NCI-H128 (cell line): ENCODE data around the gene ABHD3.
"Not testable (repeated sequence)": the region's sequence is repeated elsewhere in the genome, so short reads cannot be mapped to it uniquely, and the experiment has no call there.

ENCODE experiments used
- DNase-seq: peaks from one replicate; lab custom pipeline; 2025; ENCODE audit not compliant: unreplicated experiment; lab: John Stamatoyannopoulos, UW

Gene ABHD3, protein sequence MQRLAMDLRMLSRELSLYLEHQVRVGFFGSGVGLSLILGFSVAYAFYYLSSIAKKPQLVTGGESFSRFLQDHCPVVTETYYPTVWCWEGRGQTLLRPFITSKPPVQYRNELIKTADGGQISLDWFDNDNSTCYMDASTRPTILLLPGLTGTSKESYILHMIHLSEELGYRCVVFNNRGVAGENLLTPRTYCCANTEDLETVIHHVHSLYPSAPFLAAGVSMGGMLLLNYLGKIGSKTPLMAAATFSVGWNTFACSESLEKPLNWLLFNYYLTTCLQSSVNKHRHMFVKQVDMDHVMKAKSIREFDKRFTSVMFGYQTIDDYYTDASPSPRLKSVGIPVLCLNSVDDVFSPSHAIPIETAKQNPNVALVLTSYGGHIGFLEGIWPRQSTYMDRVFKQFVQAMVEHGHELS

DNA sequence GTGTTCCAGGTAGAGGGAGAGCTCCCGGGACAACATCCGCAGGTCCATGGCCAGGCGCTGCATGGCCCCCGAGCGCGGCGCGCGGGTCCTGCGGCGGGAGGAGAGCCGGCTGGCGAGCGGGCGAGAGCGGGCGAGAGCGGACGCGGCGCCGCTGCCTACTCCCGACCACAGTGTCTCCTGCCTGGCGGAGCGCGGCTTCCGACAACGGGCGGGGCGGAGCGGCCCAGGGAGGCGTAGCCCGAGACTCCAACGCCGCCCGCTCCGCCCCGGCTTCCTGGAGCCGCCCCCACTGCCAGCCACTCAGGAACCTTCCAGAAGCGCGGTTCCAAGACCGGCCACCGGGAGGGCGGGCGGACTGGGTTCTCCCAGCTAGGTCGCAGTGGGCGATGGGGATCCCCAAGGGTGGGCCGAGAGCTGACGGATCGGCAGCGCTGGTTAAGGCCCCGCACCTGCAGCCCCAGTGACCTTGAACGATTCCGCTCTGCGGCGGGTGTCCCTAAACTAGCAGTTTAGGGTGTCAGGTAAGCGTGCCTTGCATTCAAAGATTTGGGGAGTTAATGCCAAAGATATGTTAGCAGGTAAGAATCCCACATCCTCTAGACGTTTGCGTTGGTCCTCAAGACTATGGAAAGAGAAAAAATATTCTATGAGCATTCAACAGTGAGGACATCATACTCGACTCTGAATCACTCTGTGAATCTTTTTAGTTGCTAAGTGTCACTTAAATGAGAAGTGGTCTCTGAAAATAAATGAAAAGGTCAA lies at the start of gene ABHD3:
ABHD3 (minus strand) TSS at position 172 of the 762 bp plus-strand sequence; CDS start at position 63, 109 bp downstream.
- DNase-seq: peak; percentile 96

DNA sequence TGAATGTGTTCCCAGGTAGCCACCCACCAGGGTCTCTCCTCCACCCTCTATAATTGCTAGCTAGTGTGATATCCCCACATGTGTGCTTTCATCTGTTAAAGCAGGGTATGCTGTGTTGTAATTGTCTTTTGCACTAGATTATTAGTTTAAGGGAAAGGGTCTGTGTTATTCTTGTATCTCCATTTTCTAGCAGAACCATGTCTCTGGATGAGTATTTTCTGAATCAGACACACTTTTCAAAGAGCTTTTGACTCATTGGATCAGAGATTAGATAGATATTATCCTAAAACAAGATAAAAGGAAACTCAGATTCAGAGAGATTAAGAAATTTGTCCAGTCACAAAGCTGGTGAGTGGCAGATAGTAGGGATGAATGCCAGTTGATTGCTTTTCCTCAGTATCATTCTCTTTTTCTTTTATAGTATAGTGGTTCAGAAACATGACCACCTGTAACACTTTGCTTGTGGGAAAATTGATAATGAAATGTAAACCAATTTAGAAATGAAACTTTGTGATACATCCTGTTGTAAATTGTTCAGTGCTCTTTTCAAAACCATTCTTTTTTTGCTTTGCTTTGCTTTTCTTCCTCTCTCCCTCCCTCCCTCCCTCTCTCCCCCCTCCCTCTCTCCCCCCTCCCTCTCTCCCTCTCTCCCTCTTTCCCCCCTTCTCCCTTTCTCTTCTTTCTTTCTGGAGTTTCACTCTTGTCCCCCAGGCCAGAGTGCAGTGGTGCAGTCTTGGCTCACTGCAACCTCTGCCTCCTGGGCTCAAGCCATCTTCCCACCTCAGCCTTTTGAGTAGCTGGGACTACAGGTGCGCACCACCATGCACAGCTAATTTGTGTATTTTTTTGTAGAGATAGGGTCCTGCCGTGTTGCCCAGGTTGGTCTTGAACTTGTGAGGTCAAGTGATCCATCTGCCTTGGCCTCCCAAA lies 43.5 kb upstream of the ABHD3 start:
- DNase-seq: no peak

DNA sequence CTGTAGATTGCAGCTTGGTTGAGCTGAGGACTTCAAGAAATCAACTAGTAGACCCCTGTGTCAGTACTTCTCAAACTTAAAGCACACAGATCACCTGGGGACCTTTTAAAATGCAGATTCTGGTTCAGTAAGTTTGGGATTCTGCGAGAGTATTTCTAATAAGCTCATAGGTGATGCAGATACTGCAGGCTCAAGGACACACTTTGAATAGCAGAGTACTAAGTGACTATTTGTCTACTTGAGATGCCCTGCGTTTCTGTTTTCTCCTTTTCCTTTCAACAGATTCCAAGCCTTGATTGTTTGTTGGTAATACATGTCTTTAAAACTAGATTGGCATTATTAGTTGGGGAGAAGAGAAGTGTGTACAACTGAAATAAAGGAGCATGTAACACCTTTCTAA lies 42.7 kb upstream of the ABHD3 start:
- no peak for DNase-seq

DNA sequence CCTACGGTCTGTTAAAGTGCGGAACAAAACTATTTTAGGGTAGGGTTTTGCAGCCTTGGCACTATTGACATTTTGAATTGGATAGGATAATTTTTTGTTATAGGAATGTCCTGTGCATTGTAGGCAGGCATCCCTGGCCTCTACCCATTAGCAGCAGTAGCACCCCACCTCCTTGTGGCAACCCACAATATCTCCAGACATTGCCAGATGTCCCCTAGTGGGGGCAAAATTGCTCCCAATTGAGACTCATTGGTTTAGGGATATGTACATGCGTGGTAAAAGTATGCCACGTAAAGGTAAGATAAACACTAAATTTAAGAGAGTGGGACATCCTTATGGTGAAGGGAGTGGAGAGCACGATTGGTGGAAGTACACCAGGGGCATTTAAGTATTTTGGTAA lies 40.7 kb upstream of the ABHD3 start:
- DNase-seq: no peak

DNA sequence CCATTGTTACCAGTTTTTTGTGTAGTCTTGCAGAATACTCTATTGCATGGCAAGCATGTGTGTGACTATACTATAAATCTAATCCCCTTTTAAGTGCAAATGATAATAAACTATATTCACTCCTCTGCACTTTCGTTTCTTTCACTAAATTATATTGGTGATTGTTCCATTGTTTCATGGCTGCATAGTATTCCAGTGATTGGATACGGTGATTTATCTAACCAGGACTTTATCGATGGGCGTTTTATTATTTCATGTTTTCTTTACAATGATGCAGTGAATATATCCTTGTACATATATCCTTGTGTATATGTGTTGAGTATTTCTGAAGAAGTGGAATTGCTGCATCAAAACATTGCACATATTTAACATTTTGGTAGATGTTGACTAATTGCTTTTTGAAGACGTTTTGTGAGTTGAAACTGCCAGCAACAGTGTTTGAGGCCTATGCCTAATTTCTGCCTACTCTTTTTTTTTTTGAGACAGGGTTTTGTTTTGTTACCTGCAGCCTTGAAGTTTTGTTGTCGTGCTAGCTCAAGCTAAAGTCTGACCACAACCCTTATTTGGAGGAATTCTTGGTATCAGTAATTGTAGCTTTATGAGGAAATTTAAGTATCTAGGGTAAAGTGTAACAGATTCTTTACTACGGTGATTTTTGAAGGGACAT lies 38.7 kb upstream of the ABHD3 start:
- no peak for DNase-seq

DNA sequence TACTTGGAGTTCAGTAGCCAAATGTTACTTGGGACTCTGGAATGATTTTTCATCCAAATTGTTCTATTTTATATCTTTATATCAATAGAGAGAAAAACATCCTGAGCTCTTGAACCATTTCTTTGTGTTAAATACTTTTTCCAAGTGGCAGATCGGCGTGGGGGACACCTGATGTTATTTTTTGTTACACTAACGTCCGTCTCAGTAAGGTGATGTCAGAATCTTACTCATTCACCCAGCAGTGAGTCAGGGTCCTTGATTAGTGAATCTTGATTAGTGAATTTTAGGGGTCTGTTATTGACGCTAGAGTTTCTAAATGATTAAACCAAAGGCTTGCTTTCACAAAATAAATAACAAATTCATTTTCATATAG lies 37.7 kb upstream of the ABHD3 start:
- no peak for DNase-seq

DNA sequence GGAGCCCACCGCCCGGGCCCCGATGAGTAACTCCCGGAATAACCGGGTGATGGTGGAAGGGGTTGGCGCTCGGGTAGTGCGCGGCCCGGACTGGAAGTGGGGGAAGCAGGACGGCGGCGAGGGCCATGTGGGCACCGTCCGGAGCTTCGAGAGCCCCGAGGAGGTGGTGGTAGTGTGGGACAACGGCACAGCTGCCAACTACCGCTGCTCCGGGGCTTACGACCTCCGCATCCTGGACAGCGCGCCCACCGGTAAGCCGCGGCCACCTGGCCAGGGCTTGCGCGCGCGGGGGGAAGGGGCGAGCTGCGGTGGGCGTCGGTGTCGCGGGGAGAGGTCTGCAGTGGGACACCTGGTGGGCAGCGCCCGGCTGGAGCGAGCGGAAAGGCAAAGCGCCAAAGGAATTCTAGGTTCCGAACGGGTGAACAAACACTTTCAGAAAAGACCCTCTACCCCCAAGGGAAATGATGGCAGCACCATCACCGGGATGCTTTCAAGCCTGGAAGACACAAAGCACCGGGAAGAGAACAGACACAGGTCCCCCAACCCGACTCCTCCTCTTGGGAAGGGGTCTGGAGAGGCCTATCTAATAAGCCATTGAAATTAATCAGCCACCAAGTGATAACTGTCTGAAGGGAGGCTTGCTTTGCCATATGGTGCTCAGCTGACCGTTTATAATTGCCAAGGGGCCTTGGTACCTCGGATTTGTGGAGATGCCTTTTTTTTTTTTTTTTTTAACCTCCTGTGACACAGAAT lies 37.2 kb upstream of the ABHD3 start:
- no peak for DNase-seq

DNA sequence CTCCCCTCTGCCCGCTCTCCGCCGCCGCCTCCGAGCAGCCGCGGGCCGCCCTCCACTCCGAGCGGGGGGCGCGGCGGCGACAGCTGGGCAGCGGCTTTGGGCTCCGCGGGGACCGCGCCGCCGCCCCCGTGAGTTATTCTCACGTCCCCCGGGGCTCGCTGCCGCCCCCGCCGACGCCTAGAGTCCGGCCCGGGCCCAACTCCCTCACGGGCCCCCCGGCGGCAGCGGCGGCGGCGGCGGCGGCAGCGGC lies 36.7 kb upstream of the ABHD3 start:
- no peak for DNase-seq

DNA sequence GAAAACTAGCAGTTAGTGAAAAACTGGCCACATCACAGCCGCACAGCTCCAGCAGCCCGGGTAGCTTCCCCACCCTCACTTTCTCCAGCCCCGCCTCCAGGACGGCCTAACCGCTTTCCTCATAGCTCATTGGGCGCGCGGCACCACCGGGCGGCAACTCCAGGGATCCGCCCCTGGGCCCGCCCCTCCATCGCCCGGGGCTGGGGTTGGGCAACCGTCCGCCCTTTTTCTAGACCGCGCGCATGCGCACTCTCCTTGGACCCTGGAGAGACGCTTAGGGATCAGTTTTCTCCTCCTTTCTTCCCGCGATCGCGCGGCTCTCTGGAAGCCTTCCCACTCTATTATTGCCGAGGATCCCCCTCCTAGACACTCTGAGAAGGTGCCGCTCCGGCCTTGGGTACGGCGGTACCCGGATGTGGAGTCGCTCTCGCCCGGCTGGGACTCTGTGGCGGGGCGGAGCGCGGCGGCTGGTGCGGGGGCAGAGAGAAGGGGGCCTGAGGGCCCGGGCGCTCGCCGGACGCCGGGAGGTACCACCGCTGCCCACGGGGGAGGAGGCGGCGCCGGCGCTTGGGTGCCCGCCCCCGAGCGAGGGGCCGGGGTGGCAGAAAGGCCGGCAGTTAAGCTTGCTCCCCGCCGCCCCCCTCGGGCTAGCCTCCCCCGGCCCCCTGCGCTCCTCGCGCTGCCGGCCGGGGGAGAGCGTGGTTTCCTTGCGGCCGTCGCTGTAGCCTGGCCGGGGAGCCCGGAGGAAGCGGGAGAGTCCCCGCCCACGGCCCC lies 36.2 kb upstream of the ABHD3 start, which contains the start of gene MIB1:
MIB1 (plus strand) TSS at position 255 of the 774 bp plus-strand sequence. CDS start 792 bp downstream, outside the sequence.
- DNase-seq: peak; percentile 100

DNA sequence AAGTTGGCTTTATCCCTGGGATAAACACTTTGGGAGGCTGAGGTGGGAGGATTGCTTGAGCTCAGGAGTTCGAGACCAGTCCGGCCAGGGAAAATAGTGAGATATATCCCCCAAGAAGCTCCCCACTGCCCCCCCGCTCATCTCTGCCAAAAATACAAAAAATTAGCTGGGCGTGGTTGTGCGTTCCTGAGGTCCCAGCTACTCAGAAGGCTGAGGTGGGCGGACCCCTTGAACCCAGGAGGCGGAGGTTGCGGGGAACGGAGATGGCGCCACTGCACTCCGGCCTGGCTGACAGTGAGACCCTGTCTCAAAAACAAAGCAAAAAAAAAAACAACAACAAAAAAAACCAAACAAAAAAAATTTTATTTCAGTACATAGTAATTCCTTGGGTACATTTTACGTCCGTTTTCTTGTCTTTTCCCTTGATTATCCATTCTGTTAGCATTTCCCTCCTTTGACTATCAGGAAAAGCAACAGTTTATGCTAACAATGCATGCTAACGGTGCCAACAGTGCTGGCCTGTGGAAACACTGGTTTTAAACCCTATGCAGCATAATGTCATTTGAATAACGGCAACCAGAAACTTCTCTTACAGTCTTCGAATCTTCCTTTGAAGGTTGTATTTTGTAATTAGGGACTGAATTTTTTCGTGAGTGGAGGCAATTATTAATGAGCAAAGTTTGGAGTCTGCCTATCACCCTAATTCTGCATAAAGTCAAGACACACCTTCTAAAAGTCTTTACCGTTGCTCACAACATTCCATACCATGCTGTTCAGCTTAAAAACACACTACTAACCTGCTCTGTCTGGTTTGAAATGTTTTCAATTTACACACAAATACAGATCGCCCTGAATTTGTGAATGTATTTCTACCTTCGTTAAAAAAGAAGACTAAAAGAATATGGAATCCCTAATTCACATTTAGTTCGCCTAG lies 35.3 kb upstream of the ABHD3 start:
- DNase-seq: no peak

DNA sequence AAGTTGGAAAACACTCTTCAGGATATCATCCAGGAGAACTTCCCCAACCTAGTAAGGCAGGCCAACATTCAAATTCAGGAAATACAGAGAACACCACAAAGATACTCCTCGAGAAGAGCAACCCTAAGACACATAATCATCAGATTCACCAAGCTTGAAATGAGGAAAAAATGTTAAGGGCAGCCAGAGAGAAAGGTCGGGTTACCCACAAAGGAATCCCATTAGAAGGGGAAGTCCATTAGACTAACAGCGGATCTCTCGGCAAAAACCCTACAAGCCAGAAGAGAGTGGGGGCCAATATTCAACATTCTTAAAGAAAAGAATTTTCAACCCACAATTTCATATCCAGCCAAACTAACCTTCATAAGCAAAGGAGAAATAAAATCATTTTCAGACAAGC lies 32.4 kb upstream of the ABHD3 start:
- not testable (repeated sequence) for DNase-seq

DNA sequence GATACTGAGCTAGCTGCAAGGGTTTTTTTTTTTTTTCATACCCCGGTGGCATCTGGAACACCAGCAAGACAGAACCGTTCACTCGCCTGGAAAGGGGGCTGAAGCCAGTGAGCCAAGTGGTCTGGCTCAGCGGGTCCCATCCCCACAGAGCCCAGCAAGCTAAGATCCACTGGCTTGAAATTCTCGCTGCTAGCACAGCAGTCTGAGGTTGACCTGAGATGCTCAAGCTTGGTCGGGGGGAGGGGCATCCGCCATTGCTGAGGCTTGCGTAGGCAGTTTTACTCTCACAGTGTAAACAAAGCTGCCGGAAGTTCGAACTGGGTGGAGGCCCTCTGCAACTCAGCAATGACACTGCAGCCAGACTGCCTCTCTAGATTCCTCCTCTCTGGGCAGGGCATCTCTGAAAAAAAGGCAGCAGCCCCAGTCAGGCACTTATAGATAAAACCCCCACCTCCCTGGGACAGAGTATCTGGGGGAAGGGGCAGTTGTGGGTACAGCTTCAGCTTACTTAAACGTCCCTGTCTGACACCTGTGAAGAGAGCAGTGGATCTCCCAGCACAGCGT lies 31.0 kb upstream of the ABHD3 start:
- DNase-seq: no peak

DNA sequence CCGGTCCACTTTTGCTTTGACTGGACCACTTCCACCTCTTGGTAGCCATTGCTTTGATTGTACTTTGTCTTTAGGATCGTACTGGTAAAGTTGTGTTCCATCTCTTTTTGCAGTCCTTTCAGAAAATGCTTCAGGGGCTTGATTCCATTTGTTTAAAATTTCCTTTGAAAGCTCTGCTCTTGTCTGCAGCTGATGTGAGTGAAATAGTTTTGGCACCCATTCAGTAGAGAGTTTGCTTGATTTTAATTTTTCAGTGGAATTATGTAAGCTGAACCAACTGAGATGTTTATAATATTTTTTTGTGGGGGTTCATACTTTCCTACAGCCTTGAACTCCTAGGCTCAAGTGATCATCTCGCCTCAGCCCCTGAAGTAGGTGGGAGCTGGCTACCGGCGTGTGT lies 28.4 kb upstream of the ABHD3 start:
- no peak for DNase-seq

DNA sequence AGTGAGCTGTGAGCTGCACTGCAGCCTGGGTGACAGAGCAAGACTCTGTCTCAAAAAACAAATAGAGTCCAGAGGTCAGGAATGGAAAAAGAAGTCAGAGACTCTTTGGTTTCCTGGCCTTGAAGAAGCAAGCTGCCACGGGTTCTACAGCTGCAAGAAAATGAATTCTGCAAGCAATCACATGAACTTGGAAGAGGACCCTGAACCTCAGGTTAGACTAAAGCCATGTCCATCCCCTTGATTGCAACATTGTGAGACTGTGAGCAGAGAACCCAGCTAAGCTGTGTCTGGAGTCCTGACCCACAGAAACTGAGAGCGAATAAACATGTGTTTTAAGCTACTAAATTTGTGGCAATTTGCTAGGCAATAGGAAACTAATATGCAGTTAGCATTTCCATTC lies 23.1 kb upstream of the ABHD3 start:
- DNase-seq: no peak

DNA sequence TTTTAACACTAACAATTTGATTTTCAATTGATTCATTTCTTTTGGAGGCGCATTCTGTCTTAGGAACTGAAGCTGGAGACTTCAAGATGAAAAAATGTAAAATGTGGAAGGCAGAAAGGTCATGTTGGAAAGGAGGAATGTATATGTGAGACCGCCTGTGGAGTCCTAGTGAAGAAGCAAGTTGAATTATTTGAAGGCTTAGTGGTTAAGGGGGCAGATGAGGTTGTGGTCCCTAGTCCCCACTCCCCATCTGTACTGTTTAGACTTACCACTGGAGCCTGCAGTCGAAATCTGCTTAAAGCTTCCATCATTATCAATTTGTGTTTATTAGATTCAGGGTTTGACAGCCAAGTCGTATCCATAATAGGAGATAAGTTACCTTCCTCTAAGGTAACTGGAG lies 20.6 kb upstream of the ABHD3 start:
- no peak for DNase-seq

DNA sequence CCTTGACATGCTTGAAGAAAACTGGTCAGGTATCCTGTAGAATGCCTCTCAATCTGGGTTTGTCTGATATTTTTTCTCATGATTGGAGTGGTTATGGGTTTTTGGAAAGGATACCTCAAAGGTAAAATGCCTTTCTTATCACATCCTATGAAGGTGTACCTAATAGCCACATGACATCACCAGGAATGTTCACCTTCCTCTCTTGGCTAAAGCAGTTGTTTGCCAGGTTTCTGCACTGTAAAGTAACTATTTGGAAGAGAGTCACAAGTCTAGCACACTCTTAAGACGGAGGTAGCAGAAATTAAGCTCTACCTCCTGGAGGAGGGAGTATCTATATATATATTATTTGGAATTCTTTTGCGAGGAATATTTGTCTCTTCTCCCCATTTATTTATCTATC lies 18.1 kb upstream of the ABHD3 start:
- DNase-seq: no peak

DNA sequence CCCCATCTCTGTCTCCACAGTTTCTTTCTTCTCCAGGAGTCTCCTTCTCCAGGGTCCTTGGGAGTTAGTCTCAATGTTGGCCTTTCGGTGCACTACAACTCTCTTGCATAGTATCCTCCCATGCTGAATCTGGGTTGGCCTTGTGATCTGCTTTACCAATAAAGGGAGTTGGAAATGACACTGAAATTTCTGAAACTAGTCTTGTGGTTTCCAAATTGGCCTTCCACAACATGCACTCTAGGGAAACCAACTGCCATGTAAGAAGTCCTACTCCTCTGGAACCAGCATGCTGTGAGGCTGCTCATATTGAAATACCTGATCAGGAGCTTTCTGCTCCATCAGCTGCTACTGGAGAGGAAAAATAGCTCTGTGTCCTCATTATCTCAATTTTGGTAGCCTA lies 9.9 kb upstream of the ABHD3 start:
- no peak for DNase-seq

DNA sequence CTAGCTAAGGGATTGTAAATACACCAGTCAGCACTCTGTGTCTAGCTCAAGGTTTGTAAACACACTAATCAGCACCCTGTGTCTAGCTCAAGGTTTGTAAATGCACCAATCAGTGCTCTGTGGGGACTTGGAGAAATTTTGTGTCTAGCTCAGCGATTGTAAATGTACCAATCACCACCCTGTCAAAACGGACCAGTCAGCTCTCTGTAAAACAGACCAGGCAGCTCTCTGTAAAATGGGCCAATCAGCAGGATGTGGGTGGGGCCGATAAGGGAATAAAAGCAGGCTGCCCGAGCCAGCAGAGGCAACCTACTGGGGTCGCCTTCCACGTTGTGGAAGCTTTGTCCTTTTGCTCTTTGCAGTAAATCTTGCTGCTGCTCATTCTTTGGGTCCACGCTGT lies 2.6 kb upstream of the ABHD3 start:
- not testable (repeated sequence) for DNase-seq
